DMS153 (cell line): Measurements from ENCODE around the gene POLDIP2.
A peak's percentile ranks its signal among the peaks of the same experiment; 100 is the strongest.

ENCODE experiments used
- DNase-seq: peaks from one replicate; lab custom pipeline; 2025; lab: John Stamatoyannopoulos, UW

Gene POLDIP2, protein sequence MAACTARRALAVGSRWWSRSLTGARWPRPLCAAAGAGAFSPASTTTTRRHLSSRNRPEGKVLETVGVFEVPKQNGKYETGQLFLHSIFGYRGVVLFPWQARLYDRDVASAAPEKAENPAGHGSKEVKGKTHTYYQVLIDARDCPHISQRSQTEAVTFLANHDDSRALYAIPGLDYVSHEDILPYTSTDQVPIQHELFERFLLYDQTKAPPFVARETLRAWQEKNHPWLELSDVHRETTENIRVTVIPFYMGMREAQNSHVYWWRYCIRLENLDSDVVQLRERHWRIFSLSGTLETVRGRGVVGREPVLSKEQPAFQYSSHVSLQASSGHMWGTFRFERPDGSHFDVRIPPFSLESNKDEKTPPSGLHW

DNA sequence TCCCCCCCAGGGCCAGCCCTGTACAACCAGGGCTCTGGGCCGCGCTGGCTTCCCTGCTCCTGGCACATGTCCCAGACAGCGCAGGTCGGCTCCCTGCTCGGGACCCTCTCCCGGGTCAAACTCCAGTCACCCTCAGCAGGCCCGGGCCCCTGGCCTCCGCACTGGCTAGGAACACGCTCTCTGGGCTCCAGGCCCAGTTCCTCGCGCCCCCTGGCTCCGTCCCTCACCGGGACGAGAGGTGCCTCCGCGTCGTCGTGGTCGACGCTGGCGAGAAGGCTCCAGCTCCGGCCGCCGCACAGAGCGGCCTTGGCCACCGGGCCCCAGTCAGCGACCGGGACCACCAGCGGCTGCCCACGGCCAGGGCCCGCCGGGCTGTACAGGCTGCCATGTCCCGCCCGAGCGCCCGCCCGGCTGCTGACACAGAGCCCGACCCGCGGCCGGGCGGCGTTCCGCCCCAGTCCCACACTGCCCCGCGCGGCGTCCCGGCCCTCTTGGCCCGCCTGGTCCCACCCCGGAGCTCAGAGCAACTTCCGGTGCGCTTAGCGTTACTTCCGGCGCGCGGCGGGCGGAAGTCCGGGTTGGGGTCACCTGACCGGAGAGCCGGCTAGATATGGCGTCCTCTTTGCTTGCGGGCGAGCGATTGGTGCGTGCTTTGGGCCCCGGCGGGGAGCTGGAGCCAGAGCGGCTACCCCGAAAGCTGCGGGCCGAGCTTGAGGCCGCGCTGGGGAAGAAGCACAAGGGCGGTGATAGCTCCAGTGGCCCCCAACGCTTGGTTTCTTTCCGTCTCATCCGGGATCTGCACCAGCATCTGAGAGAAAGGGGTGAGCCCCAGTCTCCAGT lies at the start of gene POLDIP2:
Gene POLDIP2 (minus strand): TSS at position 467 of the 840 bp plus-strand sequence. CDS start 79 bp downstream, at position 388.
- DNase-seq = peak; percentile 92

DNA sequence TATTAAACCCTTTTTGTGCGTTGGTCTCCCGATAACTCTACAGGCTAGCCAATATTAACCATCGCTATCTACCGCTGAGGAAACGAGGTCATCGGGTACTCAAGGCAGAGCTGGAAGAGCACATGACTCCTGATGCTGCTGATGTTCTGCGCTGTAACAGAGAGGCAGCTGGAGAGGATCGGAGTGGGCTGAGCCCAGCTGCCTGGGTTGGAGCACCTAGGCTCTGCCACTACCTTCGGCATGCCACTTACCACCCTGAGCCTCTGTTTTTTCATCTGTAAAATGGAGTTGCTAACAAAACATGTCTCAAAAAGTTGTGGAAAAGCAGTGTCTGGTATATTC lies 49.1 kb upstream of the POLDIP2 start:
- peak; percentile 23 for DNase-seq

DNA sequence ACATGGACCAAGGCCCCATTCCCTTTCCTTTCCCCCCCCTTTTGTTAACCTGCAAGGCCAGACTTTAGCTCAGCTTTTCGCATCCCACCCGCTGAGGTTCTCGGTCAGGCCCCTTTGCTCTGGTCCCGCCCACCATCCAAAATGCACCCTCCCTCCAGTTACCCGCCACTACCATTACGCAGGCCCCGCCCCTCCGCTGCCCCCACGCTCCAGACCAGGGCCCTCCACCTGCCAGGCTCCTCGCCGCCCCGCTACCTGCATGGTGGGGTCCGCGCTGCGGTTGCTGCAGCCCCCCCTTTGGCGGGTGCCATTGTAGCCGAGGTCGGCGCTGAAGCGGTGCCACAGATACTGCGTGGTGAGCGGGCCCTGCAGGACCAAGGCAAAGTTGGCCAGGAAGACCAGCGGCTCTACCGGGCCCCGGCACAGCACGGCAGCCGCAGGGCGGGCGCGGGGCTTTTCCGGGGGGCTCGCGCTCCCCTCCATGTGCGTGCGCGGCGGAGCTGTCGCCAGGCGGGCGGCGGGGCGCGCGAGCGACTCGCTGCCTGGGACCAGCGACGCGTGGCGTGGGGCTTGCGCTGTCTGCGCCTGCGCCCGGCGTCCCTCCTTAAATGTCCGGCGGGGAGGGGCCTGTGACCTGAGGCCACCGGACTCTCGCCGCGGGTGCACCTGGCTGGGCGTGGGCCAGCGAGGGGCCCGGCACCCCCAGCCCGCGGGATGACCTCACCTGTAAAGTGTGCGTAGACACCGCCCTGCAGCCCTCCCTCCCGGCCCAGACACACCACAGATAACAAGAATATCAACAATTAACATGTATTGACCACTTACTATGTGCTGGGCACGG lies 48.5 kb upstream of the POLDIP2 start, which contains the start of gene SLC46A1:
Gene SLC46A1 (minus strand): TSS at position 581 of the 841 bp plus-strand sequence. CDS start 98 bp downstream, at position 483.
- no peak for DNase-seq

DNA sequence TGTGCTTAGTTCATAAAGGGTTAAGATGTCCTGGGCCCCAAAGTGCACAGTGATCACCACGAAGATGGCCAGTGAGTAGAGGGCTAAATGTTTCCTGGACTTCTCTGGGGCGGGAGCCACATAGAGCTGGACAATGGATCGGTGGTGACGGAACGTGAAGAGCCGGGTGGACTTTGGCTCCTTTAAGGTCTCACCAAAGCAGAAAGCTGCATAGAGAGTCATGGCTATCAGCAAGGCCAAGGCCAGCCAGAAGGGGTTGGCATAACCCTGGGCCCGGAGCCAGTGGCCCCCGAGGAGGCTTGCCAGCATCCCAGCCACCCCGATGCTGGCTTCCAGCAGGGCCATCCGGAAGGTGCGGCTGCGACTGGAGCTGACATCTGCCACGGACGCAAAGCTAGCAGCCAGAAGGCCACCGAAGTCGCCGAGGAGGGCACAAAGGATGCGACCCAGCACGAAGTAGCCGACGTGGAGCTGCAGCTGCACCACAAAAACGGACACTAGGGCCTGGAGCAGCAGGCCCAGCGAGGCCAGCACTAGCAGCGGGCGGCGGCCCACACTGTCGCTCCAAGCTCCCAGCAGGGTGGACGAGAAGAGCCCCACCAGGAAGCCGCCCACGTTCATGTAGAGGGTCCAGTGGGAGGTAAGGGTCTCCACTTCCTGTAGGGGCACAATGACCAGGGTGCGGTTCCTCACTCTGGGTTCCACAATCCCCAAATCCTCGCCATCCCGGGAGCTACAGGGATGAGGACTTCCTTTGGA lies 47.7 kb upstream of the POLDIP2 start:
- DNase-seq = no peak

DNA sequence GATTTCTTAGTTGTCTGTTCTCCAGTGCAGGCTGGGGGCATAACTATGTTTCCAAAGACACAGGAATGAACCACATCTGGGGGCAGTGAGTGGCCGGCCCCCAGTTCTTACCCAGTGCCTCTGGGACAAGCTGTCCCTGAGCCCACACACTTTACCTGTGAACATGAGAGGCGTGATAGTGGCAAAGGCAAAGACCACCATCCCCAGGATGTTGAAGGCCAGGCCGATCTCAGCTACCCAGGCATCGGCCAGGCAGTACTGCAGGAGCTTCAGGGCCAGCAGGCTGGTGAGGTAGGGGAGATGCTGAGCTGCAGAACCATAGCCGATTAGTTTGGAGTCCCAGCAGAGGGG lies 47.1 kb upstream of the POLDIP2 start:
- DNase-seq = no peak

DNA sequence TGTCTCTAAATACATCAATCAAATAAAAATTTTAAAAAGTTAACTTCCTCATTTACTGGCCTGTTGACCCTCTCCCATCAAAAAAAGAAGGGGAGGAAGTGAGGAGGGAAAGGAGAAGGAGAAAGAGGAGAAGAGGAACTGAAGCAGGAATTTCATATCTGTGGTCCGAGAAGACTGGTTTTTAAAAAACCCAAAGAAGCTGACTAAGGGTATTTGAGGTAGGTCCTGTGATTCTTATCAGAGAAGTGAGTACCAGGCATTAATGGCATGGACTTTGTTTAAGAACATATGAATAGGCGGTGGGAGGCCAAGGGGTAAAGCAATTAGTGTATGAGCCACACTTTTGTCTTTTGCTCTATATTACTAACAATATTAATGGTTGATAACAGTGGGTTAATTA lies 46.7 kb upstream of the POLDIP2 start:
- no peak for DNase-seq

DNA sequence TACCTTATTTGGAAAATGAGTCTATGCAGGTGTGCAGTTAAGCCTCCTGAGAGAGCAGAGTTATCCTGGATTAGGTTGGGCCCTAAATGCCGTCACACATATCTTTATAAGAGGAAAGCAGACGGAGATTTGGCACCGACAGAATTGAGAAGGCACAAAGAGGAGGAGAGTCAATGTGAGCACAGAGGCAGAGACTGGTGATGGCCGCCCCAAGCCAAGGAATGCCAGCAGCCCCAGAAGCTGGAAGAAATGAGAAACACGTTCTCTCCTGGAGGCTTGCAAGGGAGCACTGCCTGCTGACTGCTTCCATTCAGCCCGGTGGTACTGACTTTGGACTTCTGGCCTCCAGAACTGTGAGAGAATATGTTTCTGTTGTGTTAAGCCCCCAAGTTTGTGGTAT lies 45.5 kb upstream of the POLDIP2 start:
- DNase-seq = no peak

DNA sequence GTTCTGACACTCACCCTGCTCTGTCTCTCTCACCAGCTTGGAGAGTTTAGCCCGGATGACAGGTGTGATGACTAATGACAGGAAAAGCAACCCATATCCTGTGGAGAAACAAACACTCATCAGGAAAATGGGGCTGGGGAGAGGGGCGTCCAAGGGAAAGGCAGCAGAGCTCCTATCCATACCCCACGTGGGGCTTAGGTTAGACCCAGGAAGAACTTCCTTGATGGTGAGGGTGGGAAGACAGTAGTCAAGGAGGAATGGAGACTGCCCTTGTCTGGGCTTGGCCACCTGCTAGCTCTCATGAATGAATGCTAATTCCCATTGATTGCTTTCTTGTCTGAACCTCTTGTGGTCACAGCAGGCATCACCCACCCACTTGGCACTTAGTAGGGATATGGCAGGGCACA lies 44.9 kb upstream of the POLDIP2 start:
- DNase-seq = no peak

DNA sequence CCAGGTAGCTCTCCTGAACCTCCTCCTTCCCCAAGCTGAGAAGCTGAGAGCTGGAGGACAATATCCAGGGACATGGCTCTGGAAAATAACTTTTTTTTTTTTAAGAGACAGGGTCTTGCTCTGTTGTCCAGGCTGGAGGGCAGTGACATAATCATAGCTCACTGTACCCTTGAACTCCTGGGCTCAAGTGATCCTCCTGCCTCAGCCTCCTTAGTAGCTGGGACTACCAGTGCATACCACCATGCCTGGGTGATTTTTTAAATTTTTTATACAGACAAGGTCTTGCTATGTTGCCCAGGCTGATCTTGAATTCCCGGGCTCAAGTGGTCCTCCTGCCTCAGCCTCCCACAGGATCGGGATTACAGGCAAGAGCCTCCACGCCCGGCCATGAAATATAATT lies 42.5 kb upstream of the POLDIP2 start:
- no peak for DNase-seq

DNA sequence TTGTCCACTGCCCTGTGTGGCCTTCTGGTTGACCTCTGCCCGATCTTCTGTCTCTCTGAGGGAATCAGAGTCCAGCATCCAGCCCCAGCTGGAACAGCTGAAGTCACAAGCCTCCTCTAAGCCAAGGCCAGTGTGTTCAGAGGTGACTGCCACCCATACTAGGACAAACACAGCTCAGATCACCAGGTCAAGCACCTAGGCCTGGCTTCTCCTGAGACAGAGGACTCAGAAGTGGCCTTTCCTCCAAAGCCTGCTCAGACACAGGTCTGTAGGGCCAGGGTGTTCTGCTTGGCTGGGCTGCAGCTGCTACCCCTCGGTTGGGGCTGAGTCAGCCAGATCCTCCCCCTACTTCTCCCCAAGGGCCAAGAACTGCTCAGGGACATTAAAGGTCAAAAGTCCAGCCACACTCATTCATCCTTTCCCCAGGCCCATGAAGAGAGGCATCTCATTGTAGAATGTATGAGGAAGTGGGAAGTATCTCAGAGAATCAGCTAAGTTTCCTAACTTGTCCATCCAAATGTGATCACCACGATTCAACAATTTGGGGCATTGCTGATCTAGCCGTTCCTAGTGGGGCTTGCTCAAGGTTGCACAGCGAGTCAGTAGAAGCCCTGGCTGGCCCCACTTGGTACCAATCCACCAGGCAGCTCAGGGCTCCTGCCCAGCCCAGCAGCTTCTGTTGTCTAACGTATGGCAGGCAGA lies 41.1 kb upstream of the POLDIP2 start:
- DNase-seq = no peak

DNA sequence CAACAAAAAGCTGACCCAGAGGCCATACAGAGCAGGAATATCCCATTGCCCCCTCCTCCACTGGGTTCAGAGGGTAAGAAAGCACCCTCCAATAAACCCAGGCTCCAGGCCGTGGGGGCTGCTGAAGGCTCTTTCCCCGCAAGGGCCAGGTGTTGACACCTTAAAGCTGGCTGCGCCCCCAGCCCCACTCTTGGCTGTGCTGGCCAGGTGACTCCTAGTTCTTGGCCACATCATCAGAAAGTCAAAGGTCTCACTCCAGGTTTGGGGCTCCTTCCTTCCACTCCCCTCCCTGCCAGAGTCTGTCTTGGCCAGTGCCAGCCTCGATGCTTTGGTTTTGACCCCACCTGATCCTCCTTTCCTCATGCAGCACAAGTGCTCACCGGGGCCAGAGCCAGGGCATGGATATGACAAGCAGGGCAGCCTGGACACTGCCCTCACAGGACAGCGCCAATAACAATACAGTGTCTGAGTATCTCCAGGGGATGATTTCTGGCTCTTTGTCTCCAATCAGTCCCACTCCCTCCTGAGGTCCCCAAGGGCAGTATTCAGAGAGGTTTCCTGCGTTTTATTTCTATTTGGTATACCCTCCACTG lies 40.5 kb upstream of the POLDIP2 start:
- DNase-seq = no peak

DNA sequence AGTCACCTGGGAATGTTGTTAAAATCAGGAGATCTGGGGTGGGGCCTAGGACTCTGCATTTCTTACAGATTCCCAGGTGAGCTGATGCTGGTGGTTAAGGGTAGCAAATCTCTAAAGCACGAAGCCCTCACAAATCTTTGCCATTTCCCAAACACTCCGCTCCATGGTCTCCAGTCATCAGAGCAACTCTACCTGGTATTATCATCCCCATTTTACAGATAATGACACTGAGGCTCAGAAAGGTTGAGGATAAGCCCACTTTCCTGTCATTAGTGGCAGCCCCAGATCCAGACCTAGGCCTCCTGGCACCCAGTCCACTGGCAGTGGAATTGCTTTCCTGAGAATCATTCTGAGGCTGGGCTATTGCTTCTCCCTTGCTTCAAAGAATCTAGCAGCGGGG lies 39.9 kb upstream of the POLDIP2 start:
- DNase-seq = no peak

DNA sequence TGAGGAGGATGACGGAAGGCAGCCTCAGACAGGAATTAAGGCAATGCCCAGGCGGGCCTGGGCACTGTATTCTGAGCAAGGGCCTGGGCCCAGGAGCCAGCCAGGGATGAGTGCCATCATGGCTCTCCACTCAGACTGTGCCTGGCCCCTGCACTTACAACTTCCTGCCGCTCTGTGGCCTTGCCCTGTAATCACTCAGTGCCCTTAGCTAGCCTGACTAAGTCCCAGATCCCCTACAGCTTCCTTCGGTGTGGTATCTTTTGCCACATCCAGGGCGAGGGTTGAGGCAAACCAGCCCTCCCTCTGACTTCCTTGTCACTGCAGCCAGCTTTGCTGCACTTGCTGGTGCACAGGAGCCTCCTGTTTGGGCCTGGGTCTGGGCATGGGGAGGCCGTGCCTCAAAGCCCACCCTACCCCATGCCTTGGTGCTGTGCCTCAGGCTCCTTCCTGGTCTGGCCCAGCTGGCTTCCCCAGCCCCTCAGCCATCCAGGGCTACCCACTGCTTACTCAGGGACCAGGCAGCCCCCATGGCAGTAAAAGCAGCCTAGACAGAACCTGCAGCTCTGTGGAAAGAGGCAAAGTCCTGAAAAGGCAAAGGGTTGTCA lies 39.4 kb upstream of the POLDIP2 start:
- no peak for DNase-seq

DNA sequence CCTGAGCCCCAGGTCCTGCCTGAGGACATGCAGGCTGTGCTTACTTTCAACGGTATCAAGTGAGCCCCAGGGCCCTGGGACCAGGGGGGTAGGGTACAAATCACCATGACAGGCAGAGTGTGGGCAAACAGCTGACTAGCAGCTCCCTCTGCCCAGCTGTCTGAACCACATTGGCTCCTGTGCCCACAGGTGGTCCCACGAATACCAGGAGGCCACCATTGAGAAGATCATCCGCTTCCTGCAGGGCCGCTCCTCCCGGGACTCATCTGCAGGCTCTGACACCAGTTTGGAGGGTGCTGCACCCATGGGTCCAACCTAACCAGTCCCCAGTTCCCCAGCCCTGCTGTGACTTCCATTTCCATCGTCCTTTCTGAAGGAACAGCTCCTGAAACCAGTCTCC lies 38.6 kb upstream of the POLDIP2 start:
- DNase-seq = no peak

DNA sequence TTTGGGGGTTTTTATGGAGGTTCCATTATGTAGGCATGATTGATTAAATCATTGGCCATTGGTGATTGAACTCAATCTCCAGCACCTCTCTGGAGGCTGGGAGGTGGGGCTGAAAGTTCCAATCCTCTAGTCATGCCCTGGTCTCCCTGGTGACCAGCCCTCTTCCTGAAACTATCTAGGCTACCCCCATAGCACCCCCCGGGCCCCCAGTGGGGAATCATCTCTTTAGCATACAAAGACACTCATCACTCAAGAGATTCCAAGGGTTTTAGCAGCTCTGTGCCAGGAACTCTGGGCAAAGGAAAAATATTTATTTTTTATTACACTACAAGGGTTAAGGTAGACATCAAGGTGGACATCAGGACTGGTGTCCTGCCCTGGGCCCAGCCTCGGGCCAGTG lies 38.1 kb upstream of the POLDIP2 start:
- no peak for DNase-seq

DNA sequence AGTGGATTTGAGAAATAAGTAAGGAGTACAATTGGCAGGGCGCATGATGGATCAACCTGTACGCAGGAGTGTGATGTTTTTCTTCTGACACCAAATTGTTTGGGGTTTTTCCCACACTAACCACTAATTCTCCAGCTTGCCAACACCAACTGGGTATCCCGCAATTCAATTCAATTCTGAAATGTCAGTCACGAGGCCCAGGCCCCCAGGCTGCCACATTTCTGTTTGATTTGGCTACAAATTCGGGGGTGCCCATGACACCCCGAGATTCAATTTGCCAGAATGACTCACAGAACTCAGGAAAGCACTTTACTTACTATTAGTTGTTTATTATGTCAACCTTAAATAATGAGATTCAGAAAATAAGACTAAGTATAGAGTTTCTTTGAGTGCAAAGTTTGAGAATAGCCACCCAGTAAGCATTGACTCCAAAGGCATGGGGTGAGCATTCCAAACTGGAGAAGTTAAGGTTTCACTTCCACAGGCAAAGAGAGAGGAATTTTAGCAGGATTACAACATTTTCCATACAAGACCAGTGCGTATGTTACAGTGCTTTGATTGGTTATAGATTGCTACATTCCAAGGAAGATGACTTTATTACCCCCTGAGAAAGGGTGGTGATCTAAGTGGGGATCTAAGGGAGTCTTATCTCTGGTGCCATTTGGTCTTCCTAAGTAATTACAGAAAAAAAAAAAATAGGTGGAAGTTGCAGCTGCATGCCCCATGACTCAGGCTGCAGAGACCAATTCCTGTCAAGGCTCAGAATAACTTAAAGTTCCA lies 37.2 kb upstream of the POLDIP2 start:
- DNase-seq = no peak

DNA sequence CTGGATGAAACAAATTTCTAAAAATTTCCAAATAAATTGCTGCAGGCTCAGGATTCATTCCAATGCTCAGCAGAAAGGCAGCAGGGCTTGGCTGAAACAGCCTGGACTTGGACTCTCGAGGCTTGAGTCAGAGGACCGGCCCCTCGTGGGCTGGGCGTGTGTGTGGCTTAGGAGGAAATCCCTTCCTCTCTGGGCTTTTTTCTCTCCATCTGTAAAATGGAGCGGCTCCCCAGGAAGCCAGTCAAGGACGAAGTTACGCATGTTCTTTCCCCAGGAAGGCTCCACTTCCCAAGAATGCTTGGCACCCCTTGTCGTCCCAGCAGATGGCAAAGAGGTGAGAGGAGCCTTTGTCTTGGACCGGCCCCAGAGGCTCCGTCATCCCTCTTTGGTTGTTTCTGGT lies 35.2 kb upstream of the POLDIP2 start:
- no peak for DNase-seq

DNA sequence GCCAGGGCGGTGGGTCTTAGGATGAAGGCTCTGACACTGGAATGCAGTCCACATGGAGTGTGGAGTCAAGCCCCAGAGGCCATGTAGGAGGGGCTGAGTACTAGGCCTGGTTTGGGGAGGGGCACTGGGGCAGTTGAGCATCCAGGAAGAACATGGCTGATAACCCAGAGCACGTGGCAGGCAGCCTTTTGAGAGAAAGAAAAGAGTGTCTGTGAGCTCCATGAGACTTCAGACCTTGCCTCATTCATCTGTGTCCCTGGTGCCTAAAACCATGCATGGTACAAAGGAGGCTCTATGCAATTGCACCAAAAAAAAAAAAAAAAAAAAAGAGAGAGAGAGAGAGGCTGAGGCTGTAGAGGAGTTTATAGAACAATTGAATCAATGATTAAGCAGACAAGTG lies 34.1 kb upstream of the POLDIP2 start:
- no peak for DNase-seq

DNA sequence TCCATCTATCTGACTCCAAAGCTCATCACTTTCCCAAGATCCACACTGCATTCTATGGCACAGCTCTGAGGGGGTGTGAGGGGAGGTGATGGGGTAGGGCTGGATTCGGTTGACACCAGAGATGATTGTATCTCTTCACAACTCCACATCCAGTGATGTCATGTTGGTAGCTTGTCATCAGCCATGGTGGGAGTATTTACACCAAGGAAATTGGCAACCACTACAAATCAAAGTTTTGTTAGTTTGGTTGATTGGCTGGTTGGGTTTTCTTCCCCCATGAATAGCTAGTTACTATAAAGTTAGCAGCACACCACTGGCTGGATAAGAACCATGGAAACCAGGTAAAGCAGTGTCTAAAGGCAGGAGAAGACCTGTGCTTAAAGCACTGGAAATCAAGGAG lies 33.7 kb upstream of the POLDIP2 start:
- DNase-seq = no peak

DNA sequence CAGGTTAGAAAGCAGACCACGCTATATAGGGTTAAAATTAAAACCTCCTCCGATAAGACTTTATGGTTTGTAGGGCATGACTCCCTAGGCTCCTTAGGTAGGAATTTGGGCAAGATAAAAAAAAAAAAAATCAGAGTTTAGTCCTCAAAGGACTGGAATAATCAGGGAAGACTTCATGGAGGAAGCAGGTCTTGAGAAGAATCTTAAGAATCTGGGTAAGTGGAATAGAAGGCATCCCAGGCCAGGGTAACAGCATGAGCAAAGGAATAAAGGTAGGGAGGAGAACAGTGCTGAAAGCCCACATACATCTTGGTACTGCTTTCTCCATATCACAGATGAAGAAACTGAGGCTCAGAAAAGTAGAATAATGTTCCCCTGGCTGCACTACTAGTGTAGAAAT lies 33.2 kb upstream of the POLDIP2 start:
- no peak for DNase-seq
